NCI-H1048 (cell line): ENCODE data around the gene L3MBTL4.
A peak's percentile ranks its signal among the peaks of the same experiment; 100 is the strongest.

Experiments used
- DNase-seq: peaks from one replicate; lab custom pipeline; 2025; lab: John Stamatoyannopoulos, UW

L3MBTL4 gene

DNA sequence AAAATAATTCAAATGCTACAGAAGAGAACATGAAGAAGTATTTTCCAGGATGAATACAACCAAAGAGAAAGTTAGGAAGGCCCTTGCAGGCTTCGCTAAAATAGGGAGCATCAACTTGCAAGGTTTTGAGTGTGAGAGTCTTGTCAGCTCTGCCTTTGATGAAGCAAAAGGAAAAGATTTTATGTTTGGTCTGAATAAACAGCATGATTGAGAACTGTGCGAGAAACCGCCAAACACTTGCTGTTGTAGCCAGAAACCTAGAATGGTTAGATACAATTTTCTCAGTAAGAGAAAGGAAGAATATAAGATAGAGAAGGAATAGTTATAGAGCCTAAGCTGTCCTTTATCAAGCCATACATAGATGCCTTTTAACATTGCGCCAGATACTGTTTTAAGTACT lies 163.6 kb downstream of the L3MBTL4 start:
- DNase-seq = no peak

DNA sequence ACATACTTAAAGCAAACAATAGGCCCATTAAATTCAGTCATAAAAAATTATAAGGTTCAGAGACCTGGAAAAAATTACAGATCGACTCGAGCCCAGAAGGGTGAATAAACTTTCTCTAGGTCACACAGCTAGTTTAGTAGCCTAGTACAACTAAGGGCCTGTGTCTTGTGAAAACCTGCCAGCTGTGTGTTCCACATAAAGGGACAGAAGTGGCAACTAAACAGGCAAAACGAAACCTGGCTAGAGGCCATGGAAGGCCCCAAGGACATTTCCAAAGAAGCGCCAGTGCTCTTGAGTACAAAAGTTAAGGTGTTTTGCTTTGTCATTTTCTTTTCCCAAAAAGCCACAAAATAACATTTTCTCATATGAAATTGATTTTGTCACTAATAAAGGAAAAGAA lies 164.9 kb downstream of the L3MBTL4 start:
- DNase-seq = no peak

DNA sequence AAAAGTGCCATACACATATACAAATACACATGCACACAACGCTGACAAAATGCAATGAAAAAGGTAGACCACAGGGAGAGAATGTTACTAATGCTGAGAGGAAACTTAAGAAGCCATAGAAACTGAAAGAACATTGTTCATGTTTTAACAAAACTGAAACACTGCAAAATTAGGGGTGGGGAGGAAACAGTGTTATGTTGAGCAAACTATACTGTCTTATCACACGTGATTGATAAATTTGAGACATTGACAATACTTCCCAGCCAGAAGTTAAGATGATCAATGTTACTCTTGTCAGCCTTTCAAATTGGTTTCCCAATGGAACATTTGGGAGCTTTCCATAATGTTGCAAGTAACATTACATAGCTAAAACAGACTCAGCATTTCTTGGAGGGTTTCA lies 165.5 kb downstream of the L3MBTL4 start:
- DNase-seq = no peak

DNA sequence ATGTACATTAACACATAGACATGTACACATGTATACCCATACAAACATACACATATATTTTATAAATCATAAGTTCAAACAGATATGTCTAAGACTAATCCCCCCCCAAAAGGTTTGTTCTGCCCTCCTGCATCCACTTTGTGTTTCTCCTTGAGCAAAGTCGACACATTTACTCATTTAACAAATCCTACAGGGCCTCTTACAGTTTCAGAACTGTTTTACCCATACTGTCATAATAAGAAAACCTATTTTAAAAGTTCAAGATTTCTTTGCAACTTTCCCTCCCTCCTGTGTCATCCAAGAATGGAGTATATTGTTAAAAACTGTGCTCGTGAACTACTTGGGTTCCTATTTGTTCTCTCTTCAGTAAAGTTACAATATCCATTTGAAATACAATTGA lies 166.7 kb downstream of the L3MBTL4 start:
- no peak for DNase-seq

DNA sequence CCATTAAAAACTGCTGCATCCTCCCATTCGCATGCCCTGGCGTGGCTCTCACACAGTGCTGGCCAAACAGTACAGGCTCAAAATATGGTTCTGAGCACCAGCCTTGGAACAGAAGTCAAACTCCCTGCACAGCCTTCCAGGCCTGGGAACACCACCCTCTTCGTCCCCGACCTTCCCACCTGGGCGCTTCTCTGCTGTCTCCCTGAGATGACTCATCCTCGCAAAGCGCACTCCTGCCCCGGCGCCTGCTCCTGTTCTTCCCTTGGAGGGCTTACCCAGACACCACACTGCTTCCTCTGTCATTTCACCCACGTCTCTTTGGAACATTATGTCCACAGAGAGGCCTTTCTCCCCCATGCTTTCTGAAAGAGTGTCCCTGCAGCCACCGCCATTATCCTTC lies 172.7 kb downstream of the L3MBTL4 start:
- DNase-seq = no peak

DNA sequence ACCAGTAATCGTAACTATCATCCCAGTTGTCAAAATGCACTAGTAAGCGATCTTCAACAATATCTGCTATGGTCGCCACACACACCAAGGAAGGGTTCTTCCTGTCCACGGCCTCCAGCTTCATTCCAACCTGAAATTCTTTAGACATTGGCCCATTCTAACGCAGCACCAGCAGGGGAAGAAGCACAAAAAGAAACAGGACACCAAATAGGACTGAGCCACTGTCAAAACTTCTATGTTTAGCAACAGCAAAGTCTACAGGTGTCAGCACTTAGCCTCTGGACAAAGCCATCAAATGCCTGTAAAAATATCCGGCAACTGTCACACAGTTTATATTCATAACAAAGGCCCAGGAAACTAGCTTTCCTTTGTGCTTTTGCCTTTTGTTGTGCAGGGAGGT lies 175.0 kb downstream of the L3MBTL4 start:
- no peak for DNase-seq

DNA sequence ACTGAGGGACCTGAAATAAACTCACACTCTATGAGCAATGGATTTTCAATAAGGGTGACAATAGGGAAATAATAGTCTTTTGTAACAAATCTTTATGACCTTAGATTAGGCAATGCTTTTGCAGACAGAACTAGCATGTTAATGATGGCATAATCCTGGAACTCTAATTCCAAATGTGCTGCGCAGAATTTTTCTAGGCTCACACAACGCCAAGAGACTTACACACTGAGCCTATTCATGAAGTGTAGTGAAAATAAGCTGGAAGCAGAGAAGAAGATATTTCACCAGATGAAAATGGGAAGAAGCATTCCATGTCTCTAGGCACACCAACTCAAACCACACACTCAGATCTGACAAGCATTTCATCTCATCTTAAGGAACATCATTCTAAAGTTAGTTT lies 178.5 kb downstream of the L3MBTL4 start:
- no peak for DNase-seq

DNA sequence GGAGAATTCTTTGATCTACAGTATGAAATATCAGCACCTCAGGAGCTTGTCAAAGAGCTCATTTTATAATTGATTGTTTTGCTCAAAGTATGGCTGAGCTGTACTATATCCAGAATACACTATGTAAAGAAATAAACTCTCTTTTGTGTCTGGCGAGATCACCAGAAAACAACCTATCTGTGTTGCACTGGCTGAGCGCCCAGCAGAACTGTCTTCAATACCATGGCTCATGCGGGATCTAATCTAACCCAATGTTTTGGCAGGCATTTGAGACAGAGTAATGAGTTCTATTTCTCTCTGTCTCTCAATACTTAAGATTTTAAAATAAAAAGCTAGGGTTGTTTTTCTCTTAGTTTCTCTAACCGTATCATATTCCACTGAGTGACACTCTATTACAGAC lies 192.4 kb downstream of the L3MBTL4 start:
- DNase-seq = no peak

DNA sequence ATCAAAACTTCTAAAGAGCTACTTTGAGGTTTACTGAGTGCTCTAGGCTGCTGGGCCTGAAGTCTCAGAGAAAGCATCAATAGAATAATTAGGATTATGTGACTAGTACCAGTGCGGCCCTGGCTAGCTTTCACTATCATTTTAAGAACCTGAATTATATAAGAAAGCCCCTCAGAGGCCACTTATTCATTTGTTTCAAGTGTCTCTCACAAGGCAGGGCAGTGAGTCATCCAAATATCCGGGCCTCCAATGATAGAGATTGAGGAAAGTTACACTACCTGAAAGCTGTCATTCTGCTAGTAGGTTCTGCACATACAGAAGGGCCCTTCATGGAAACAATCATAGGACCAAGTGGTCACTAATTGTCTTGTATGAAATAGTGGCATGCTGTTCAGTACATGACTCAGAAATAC lies 193.1 kb downstream of the L3MBTL4 start:
- no peak for DNase-seq

DNA sequence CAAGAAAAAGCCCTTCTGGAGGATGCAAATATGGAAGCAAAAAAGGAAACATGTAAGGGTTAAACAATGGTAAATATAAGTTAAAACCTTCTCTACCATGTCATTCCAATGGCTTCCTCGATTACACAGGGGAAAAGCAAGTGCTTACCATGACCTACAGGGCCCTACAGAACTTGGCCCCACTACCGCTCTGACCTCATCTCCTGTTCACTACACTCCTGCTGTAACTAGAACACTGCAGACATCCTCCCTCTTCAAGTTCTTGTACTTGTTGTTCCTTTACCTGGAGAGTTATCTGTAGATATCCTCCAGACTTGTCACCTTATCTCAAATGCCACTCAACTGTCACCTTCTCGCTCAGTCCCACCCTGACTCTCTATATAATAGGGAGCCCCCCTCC lies 194.6 kb downstream of the L3MBTL4 start:
- DNase-seq = no peak

DNA sequence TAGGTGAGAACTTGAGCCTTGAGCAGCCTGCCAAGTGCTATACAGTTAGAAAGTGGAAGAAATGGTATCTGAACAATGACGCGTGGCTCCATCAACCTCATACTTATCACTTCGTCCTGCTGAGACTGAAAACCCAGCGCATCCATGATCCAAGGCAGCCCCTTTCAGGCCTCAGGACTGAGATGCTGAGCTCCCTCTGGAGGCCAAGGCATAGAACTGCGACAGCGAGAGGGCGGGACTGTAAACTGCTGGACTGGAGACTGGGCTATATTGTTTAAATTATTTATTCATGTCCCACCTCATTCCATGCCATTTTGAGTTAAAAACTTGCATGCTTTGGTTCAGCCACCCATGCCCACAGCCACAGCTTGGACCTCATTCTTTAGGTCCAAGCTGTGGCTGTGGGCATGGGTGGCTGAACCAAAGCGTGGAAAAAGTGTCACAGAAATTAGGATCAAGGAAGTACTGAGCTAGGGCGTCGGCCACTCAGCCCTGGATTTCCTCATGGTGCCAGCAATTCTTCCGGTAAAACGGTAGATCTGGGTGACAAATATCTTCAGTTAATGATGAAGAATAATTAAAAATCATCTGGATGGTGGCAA lies 195.5 kb downstream of the L3MBTL4 start:
- peak; percentile 29 for DNase-seq

DNA sequence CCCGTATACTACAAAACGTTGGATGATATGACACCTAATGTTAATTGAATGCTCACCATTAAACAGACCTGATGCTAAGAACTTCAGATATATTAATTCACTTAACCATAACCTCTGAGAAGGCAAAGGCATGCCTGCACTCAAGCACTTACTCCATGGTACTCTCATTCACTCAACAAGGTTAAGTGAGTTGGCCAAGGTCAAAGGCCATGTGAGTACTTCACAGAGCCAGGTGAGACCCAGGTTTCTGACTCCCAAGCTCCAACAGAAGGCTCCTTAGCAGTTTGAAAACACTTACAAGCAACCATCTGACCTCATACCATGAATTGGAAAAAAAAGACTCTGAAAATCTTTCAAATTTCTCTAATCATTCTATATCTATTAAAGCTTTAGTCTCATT lies 198.8 kb downstream of the L3MBTL4 start:
- no peak for DNase-seq

DNA sequence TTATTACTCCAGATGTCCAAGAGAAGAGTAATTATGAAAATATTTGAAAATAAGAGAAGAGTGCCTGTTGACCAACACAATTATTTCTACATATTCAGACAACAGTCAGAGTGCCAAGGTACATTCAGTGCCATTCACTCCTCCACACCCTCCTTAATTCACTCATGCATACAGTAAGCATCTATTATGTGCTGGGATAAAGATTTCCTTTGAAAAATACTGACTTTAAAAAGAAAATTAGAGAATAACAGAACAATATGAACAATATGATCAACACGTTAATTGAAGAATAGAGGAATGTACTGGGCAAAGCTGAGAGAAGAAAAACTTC lies 203.6 kb downstream of the L3MBTL4 start:
- no peak for DNase-seq

DNA sequence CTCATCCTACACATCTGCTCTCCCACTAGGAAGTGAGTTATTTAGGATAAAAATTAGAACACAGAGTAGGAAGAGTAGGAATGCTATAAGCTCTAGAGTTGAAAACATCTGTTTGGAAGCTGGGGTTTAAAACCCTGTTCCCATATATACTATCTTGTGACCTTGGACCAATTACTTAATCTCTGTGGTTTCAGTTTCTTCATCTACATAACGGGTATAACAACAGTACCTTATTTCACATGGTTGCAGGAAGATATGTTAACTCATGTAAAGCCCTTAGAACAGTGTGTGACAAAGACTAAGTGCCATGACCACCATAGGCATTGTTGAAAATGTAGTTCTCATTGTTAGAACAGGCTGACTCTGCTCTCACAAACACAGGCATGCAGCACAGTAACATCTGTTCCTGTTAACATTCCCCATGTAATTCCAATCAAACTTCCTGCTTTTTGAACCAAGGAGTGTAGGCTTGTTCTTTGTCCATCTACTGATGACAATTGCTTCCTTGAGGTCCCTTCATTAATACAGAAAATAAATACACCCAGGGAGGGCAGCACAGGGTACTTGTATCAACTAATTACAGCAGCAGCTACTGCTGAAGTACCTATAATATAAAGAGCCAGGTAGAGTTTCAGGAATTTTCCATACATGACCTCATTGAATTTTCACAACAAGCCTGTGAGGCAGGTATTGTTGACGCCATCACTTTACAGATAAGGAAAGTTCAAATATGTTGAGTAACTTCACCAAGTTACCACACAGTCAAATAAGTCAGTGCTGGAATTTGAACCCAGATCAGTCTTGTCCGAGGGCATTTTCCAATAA lies 204.2 kb downstream of the L3MBTL4 start:
- no peak for DNase-seq

DNA sequence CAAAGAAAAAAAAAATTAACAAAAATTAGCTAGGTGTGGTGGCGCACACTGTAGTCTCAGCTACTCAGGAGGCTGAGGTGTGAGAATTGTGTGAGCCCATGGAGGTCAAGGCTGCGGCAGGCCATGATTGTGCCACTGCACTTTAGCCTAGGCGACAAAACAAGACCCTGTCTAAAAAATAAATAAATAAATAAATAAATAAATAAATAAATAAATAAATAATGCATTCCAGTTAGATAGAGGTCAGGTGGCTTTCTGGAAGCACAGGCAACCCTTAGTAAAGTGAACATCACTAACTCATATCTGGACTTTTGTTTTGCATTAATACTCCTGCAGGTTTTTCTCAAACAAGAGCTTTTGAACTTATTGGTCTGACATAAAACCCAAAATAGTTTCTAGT lies 206.8 kb downstream of the L3MBTL4 start:
- no peak for DNase-seq

DNA sequence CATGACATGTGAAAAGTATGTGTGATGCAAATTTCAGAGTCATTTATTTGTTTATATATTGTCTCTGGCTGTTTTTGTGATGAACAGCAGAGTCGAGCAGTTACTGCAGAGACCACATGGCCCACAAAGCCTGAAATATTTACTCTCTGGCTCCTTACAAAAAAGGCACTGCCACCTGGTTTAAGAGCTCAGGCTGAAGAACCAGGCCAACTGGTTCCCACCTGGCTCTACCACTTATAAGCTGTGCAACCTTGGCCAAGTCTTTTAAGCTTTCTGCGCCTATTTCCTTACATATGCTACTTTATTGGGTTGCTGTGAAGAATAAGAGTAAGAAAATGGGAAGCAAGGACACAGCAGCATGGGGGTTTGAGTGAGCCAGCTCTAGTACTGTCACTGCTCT lies 207.6 kb downstream of the L3MBTL4 start:
- DNase-seq = peak; percentile 59

DNA sequence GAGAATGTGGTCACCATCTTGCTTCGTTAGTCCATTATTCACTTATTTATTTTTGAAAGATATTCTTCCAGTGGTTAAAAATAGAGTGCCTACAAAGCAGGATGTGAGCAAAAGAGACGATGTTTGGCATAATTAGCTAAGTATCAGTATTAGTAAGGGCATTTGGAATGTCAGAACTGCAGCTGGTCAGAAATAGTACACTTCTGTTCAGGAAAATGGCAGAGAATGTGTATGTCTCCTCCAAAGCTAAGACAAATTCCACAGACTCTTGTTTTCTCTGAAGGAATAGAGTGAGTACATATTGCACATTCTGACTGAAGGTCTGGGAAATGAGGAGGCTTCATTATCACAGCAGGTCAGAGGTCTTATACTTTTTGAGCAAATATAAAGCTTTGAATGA lies 209.0 kb downstream of the L3MBTL4 start:
- DNase-seq = no peak

DNA sequence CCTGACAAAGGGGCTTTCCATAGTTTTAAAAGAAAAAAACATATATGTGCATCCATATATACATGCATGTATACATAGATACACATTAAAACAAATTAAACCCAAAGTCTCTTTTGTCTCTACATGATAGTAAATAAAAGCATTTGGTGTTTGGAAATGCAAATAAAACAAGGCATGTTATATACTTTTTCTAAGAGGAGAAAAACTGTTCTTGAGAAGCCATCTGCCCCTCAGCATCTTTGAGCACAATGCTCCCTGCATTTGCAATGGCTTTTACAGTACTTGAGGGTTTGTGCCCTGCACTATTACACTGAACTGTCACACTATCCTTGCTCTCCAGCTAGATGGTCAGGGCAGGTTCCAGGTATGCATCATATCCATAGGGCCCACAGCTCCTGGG lies 210.2 kb downstream of the L3MBTL4 start:
- DNase-seq = no peak

DNA sequence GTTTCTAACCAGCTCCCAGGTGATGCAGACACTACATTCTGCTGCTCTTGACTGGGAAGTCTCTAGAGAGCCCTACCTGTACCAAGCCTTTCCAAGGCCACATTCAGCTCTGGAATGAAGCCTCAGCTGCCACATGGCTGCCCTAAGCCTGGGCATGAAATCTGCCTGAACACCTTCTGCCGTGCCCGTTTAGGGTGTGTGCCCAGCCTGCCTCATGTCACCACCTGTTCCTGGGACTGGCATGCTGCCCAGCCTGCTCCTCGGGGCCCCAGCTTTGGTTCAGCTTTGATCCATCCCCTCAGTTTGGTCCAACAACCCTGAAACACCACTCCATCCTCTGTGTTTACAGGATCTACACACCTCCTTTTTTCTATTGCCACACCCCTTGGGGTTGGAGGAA lies 210.9 kb downstream of the L3MBTL4 start:
- DNase-seq = no peak

DNA sequence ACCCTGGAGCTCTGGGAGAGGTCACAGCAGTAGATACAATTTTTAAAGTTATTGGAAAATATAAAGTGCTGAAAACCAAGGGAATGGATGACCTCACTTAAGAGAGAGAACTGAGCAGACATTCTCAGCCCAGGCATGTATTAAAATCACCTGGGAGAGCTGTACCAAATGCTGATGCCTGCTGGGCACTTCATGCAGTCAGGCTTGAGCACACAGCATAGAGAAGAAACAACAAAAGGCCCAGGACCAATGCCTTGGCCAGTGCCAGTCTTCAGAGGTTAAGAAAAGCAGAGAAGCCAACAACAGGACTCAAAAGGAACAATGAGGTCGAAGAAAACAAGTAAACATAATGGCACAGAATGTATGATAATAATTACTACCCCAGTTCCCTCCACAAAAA lies 211.8 kb downstream of the L3MBTL4 start:
- DNase-seq = no peak

DNA sequence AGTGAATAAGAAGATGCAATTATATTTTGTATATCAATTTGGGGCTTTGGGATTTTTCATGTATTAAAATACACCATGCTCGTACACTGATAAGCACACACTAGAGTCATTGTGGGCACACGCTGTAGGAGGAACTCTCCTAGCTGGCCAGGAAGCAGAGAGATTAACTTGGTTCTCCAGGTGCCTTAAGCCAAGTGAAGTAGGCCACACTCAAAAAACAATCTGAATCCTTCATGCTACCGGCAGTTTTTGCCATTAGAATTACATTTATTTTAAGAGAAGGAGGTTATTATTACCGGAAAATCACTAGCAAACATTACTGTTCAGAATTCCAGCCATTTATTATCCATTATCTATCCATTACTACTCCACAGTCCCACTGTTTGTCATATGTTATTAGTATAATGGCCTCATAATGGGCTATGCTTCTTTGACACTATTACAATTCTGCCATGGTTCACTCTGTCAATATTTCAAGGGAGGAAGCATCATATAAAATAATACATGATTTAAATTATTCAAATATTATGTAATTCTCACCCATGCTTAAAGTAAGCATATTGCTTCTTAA lies 214.4 kb downstream of the L3MBTL4 start:
- DNase-seq = no peak

DNA sequence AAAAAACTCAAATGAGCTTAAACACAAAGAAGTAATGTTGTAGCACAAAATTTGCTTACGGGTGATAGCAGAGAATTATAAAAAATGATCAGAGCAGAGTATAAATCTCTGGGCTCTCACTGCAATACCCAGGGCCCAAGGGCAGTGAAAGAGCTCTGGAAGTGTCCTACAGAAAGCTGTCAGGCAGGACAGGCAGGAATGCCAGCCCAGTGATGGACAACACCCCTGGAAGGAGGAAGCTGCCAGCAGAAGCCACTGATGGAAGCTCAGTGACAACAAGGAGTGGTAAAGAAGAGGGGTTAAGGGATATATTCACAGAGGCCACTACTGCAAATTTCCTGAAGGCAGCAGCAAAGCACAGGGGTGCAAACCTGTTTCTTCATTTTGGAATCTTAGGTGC lies 214.9 kb downstream of the L3MBTL4 start:
- DNase-seq = no peak

DNA sequence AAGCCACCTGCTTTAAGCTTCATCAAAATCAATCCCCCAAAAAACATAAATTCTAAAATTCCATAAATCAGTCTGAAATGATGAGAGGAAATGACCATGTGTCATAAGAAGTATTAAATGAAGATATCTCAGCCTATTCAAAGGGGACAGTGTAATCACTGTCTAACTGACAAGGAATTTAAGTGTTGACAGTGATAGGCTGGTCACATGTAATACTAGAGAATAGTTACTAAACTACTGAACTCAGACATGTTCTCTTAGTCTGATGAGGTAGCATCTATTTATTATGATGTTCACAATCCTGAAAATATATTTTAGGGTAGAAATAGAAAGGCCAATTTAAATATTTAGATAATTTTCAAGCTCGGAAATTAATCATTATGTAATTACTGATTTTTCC lies 216.1 kb downstream of the L3MBTL4 start:
- DNase-seq = no peak

DNA sequence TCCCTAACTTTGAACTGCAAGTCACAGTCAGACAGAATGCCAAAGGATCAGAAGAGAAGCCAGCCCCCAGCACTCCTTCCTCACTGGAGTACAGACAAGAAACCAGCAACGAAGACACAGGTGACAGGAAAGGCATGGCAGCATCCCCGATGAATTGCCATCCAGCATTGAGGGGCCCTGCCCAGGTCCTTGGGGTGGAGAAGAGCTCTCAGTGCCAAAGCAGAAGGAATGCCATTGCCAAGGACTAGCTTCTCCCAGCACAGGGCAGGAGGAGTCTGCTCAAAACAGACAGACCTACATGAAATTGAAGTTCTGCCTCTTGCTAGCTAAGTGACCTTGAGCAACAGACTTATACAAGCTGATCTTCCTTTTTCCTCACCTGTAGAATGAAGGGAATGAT lies 220.1 kb downstream of the L3MBTL4 start:
- no peak for DNase-seq
